K562 (cell line): ENCODE results near the gene CDS1. TPM values are rescaled to one million over a fixed set of nuclear protein-coding genes. Genes with fewer than 3 reads are reported as not detected.

Source experiments
- KLF10 ChIP-seq: fragments of 250-450 bp; sonication (Bioruptor Pico); IDR thresholded peaks from 2 replicates; pipeline ENCODE4 v1.6.1; 2021; ENCODE audit warnings: matching md5 sums
- ZSCAN29 ChIP-seq: fragments of 450-650 bp; IDR thresholded peaks from 2 replicates; pipeline ENCODE4 v1.6.1; 2017
- polyA plus RNA-seq, 8 experiments: library from polyadenylated mRNA; depleted of rRNA in 4 of 8; stranded (reverse) in 5 of 8; unstranded in 3 of 8; fragments of >200 nt; fragmentation: Nextera tagmentation in 2 of 8; fragmentation: Illumina TruSeq in 1 of 8; extraction: Ambion mirVana in 2 of 8; extraction: Trizol in 1 of 8; gene quantifications; 2 replicates each; pipeline versions ENCODE4 v1.2.1 to v1.2.3, GENCODE V29; 2011 to 2014; ENCODE audit warnings: inconsistent platforms in 1 of 8, missing spikeins in 1 of 8
- total RNA-seq, 7 experiments: library from RNA; depleted of rRNA in 6 of 7; stranded (reverse); fragments of >200 nt in 6 of 7; fragmentation: Illumina TruSeq in 2 of 7; extraction: Trizol in 2 of 7; gene quantifications; 2 replicates each; pipeline versions ENCODE4 v1.2.1 to v1.2.3, GENCODE V29; 2011 to 2021; ENCODE audit warnings: low replicate concordance in 1 of 7
- TF ChIP-seq, protein P1 (sequence below): fragments of 450-650 bp; IDR thresholded peaks from 2 replicates; pipeline ENCODE4 v1.6.1; 2016; ENCODE audit warnings: mild to moderate bottlenecking, moderate library complexity
- TF ChIP-seq, protein P2 (sequence below), 2 experiments: fragments of 250-450 bp in 1 of 2; fragments of 450-650 bp in 1 of 2; sonication (Bioruptor Pico) in 1 of 2; IDR thresholded peaks; 2 replicates each; pipeline versions ENCODE4 v1.6.1 to v1.8.0; 2016 to 2021; ENCODE audit warnings: mild to moderate bottlenecking in 2 of 2, moderate library complexity in 2 of 2, missing compliant biosample characterization in 1 of 2, missing genetic modification characterization in 1 of 2
- TF ChIP-seq, protein P3 (sequence below): sonication (generic); formaldehyde crosslinking; IDR thresholded peaks from 2 replicates; pipeline ENCODE4 v1.8.0; 2023; ENCODE audit warnings: mild to moderate bottlenecking, missing genetic modification reagents
- TF ChIP-seq, protein P4 (sequence below): sonication (generic); formaldehyde crosslinking; IDR thresholded peaks from 2 replicates; pipeline ENCODE4 v1.8.0; 2023; ENCODE audit warnings: mild to moderate bottlenecking, missing genetic modification reagents
- TF ChIP-seq, protein P5 (sequence below): fragments of 450-650 bp; IDR thresholded peaks from 2 replicates; pipeline ENCODE4 v1.6.1; 2016; ENCODE audit warnings: borderline replicate concordance

Gene CDS1
- total and polyA plus RNA-seq, 9 of the 15 experiments (the other 6 are each of a cell fraction or from before 2014, with no cell fraction given): 0.04 to 0.42 (median 0.15) TPM

DNA sequence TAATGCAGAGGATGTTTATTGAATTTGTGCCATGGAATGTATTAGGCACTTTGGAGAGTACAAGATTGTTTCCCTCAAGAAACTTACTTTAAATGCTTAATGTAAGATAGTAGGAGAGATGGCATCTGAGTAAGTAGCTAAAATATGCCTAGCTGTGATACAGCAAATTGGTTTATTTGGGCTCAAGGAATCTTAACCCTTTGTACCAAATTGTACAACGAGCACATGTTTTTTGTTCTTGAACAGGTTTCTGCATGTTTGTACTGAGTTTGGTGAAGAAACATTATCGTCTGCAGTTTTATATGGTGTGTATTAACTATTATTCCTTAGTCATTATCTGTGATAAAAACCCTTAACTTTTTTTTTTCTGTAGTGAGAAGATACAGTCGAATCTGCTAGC lies 48.6 kb downstream of the CDS1 start (continued):
- TF ChIP-seq, protein P1, sequence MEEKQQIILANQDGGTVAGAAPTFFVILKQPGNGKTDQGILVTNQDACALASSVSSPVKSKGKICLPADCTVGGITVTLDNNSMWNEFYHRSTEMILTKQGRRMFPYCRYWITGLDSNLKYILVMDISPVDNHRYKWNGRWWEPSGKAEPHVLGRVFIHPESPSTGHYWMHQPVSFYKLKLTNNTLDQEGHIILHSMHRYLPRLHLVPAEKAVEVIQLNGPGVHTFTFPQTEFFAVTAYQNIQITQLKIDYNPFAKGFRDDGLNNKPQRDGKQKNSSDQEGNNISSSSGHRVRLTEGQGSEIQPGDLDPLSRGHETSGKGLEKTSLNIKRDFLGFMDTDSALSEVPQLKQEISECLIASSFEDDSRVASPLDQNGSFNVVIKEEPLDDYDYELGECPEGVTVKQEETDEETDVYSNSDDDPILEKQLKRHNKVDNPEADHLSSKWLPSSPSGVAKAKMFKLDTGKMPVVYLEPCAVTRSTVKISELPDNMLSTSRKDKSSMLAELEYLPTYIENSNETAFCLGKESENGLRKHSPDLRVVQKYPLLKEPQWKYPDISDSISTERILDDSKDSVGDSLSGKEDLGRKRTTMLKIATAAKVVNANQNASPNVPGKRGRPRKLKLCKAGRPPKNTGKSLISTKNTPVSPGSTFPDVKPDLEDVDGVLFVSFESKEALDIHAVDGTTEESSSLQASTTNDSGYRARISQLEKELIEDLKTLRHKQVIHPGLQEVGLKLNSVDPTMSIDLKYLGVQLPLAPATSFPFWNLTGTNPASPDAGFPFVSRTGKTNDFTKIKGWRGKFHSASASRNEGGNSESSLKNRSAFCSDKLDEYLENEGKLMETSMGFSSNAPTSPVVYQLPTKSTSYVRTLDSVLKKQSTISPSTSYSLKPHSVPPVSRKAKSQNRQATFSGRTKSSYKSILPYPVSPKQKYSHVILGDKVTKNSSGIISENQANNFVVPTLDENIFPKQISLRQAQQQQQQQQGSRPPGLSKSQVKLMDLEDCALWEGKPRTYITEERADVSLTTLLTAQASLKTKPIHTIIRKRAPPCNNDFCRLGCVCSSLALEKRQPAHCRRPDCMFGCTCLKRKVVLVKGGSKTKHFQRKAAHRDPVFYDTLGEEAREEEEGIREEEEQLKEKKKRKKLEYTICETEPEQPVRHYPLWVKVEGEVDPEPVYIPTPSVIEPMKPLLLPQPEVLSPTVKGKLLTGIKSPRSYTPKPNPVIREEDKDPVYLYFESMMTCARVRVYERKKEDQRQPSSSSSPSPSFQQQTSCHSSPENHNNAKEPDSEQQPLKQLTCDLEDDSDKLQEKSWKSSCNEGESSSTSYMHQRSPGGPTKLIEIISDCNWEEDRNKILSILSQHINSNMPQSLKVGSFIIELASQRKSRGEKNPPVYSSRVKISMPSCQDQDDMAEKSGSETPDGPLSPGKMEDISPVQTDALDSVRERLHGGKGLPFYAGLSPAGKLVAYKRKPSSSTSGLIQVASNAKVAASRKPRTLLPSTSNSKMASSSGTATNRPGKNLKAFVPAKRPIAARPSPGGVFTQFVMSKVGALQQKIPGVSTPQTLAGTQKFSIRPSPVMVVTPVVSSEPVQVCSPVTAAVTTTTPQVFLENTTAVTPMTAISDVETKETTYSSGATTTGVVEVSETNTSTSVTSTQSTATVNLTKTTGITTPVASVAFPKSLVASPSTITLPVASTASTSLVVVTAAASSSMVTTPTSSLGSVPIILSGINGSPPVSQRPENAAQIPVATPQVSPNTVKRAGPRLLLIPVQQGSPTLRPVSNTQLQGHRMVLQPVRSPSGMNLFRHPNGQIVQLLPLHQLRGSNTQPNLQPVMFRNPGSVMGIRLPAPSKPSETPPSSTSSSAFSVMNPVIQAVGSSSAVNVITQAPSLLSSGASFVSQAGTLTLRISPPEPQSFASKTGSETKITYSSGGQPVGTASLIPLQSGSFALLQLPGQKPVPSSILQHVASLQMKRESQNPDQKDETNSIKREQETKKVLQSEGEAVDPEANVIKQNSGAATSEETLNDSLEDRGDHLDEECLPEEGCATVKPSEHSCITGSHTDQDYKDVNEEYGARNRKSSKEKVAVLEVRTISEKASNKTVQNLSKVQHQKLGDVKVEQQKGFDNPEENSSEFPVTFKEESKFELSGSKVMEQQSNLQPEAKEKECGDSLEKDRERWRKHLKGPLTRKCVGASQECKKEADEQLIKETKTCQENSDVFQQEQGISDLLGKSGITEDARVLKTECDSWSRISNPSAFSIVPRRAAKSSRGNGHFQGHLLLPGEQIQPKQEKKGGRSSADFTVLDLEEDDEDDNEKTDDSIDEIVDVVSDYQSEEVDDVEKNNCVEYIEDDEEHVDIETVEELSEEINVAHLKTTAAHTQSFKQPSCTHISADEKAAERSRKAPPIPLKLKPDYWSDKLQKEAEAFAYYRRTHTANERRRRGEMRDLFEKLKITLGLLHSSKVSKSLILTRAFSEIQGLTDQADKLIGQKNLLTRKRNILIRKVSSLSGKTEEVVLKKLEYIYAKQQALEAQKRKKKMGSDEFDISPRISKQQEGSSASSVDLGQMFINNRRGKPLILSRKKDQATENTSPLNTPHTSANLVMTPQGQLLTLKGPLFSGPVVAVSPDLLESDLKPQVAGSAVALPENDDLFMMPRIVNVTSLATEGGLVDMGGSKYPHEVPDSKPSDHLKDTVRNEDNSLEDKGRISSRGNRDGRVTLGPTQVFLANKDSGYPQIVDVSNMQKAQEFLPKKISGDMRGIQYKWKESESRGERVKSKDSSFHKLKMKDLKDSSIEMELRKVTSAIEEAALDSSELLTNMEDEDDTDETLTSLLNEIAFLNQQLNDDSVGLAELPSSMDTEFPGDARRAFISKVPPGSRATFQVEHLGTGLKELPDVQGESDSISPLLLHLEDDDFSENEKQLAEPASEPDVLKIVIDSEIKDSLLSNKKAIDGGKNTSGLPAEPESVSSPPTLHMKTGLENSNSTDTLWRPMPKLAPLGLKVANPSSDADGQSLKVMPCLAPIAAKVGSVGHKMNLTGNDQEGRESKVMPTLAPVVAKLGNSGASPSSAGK: no peak
- TF ChIP-seq, protein P2, sequence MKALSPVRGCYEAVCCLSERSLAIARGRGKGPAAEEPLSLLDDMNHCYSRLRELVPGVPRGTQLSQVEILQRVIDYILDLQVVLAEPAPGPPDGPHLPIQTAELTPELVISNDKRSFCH (CRISPR knock-in tag; IDR thresholded peaks at IDR 0.05): no peak
- TF ChIP-seq, protein P2 (tag; IDR thresholded peaks at IDR 0.05): no peak
- TF ChIP-seq KLF10 (CRISPR knock-in tag) (no peak), ZSCAN29 (no peak)
- TF ChIP-seq, protein P3, sequence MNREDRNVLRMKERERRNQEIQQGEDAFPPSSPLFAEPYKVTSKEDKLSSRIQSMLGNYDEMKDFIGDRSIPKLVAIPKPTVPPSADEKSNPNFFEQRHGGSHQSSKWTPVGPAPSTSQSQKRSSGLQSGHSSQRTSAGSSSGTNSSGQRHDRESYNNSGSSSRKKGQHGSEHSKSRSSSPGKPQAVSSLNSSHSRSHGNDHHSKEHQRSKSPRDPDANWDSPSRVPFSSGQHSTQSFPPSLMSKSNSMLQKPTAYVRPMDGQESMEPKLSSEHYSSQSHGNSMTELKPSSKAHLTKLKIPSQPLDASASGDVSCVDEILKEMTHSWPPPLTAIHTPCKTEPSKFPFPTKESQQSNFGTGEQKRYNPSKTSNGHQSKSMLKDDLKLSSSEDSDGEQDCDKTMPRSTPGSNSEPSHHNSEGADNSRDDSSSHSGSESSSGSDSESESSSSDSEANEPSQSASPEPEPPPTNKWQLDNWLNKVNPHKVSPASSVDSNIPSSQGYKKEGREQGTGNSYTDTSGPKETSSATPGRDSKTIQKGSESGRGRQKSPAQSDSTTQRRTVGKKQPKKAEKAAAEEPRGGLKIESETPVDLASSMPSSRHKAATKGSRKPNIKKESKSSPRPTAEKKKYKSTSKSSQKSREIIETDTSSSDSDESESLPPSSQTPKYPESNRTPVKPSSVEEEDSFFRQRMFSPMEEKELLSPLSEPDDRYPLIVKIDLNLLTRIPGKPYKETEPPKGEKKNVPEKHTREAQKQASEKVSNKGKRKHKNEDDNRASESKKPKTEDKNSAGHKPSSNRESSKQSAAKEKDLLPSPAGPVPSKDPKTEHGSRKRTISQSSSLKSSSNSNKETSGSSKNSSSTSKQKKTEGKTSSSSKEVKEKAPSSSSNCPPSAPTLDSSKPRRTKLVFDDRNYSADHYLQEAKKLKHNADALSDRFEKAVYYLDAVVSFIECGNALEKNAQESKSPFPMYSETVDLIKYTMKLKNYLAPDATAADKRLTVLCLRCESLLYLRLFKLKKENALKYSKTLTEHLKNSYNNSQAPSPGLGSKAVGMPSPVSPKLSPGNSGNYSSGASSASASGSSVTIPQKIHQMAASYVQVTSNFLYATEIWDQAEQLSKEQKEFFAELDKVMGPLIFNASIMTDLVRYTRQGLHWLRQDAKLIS (CRISPR knock-in tag): no peak
- TF ChIP-seq, protein P4, sequence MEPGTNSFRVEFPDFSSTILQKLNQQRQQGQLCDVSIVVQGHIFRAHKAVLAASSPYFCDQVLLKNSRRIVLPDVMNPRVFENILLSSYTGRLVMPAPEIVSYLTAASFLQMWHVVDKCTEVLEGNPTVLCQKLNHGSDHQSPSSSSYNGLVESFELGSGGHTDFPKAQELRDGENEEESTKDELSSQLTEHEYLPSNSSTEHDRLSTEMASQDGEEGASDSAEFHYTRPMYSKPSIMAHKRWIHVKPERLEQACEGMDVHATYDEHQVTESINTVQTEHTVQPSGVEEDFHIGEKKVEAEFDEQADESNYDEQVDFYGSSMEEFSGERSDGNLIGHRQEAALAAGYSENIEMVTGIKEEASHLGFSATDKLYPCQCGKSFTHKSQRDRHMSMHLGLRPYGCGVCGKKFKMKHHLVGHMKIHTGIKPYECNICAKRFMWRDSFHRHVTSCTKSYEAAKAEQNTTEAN (CRISPR knock-in tag): no peak
- TF ChIP-seq, protein P5, sequence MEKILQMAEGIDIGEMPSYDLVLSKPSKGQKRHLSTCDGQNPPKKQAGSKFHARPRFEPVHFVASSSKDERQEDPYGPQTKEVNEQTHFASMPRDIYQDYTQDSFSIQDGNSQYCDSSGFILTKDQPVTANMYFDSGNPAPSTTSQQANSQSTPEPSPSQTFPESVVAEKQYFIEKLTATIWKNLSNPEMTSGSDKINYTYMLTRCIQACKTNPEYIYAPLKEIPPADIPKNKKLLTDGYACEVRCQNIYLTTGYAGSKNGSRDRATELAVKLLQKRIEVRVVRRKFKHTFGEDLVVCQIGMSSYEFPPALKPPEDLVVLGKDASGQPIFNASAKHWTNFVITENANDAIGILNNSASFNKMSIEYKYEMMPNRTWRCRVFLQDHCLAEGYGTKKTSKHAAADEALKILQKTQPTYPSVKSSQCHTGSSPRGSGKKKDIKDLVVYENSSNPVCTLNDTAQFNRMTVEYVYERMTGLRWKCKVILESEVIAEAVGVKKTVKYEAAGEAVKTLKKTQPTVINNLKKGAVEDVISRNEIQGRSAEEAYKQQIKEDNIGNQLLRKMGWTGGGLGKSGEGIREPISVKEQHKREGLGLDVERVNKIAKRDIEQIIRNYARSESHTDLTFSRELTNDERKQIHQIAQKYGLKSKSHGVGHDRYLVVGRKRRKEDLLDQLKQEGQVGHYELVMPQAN: no peak
